Mesendoderm (in vitro differentiated cells): ENCODE results near the gene ATCAY.

Source experiments
- DNase-seq: peaks from one replicate; pipeline ENCODE4 v3.0.0; 2013
- H2AK5ac ChIP-seq: 2 replicates; pipeline ENCODE4 v1.6.1; 2013; ENCODE audit warnings: low read length, inconsistent platforms
- H2BK120ac ChIP-seq: 2 replicates; pipeline ENCODE4 v1.6.1; 2013; ENCODE audit warnings: low read depth, mild to moderate bottlenecking, low read length, moderate library complexity, mixed read lengths
- H2BK15ac ChIP-seq: replicated peaks from 2 replicates; pipeline ENCODE4 v1.6.1; 2013; ENCODE audit warnings: low read depth, mild to moderate bottlenecking, moderate library complexity
- H2BK5ac ChIP-seq: 2 replicates; pipeline ENCODE4 v1.6.1; 2013; ENCODE audit warnings: low read length, inconsistent platforms
- H3K18ac ChIP-seq: 2 replicates; pipeline ENCODE4 v1.6.1; 2013; ENCODE audit warnings: mild to moderate bottlenecking, low read length, mixed read lengths
- H3K23ac ChIP-seq: one replicate; pipeline ENCODE4 v1.6.1; 2013; ENCODE audit warnings: low read length
- H3K27ac ChIP-seq: 2 replicates; pipeline ENCODE4 v1.5.1; 2013; ENCODE audit warnings: low read depth, mild to moderate bottlenecking, inconsistent platforms, low read length, moderate library complexity
- H3K27me3 ChIP-seq: 2 replicates; pipeline ENCODE4 v1.6.1; 2013; ENCODE audit warnings: low read length, control low read depth, mild to moderate bottlenecking, inconsistent platforms; ENCODE audit not compliant: insufficient read depth, poor library complexity
- H3K36me3 ChIP-seq: 2 replicates; pipeline ENCODE4 v1.6.1; 2013; ENCODE audit warnings: low read length, inconsistent platforms; ENCODE audit not compliant: control insufficient read depth, insufficient read depth
- H3K4ac ChIP-seq: one replicate; pipeline ENCODE4 v1.6.1; 2013; ENCODE audit warnings: low read depth, mild to moderate bottlenecking, low read length, moderate library complexity
- H3K4me1 ChIP-seq: 2 replicates; pipeline ENCODE4 v1.6.1; 2013; ENCODE audit warnings: low read depth, low read length, inconsistent platforms; ENCODE audit not compliant: control insufficient read depth
- H3K4me2 ChIP-seq: 2 replicates; pipeline ENCODE4 v1.6.1; 2013; ENCODE audit warnings: low read length
- H3K4me3 ChIP-seq: 2 replicates; pipeline ENCODE4 v1.5.1; 2013; ENCODE audit warnings: mild to moderate bottlenecking, low read length
- H3K56ac ChIP-seq: one replicate; pipeline ENCODE4 v1.6.1; 2013; ENCODE audit warnings: low read length
- H3K79me1 ChIP-seq: 2 replicates; pipeline ENCODE4 v1.6.1; 2013; ENCODE audit warnings: low read length, inconsistent platforms
- H3K79me2 ChIP-seq: 2 replicates; pipeline ENCODE4 v1.6.1; 2013; ENCODE audit warnings: mild to moderate bottlenecking, low read length; ENCODE audit not compliant: control insufficient read depth, insufficient read depth
- H3K9ac ChIP-seq: 2 replicates; pipeline ENCODE4 v1.6.1; 2013; ENCODE audit warnings: low read length, inconsistent platforms
- H4K5ac ChIP-seq: one replicate; pipeline ENCODE4 v1.6.1; 2013; ENCODE audit warnings: low read length
- H4K8ac ChIP-seq: one replicate; pipeline ENCODE4 v1.6.1; 2013; ENCODE audit warnings: low read depth, mild to moderate bottlenecking, control low read depth, low read length, moderate library complexity
- WGBS: extraction: QIAGEN DNeasy Blood & Tissue Kit; methylation state at CpG from one replicate; pipeline ENCODE4 v1.1.7; 2013; ENCODE audit warnings: low lambda C conversion rate, missing lambda C conversion rate; ENCODE audit not compliant: insufficient coverage; ENCODE audit errors: extremely low coverage; 5-methylcytosine and 5-hydroxymethylcytosine counted together

ATCAY gene

DNA sequence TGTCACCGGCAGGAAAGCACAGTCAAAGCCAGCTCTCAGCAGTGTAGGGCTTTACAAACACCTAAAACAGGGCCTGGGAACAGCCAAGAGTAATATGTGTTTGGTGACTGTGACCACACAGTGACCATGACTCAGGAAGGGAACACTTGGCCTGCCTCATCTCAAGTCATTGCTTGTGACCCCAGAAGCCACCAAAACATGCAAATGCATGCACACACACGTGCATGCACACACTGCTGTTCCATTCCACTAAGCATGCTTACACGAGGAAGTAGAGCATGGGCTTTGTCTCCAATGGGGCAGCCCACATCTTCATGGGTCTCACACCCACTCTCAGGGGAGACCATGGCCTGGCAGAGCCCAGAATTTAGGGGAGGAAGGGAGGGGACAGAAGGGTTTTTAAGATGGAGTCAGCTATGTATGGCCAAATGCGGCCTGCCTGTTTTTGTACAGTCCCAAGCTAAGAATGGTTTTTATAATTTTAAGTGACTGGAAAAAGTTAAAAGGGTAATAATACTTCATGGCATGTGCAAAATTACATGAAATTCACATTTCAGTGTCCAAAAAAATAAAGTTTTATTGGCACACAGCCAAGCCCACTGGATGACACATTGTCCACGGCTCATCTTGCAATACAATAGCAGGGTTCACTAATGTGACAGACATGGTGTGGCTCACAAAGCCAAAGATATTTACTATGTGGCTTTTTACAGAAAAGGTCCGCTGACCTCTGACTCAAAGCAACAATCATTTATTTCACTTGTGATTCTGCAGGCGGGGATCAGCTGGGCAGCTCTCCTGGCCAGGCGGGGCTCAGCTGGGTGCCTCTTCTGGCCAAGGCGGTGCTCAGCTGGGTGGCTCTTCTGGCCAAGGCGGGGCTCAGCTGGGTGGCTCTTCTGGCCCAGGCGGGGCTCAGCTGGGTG lies 29.0 kb upstream of the ATCAY start:
- H3K9ac ChIP-seq = no peak overlapping the region
- no CpG with 5 or more reads among the region's 11 CpGs for WGBS

DNA sequence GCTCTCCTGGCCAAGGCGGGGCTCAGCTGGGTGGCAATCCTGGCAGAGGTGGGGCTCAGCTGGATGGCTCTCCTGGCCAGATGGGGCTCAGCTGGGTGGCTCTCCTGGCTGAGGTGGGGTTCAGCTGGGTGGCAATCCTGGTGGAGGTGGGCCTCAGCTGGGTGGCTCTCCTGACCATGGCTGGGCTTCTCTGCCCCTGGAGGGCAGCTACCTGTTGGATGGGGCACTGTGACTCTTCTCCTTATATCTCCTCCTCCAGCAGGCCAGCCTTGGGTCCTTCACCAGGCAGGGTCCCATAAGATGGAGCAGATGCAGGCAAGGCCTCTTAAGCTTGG lies 28.3 kb upstream of the ATCAY start:
- no peak overlapping the region for H3K27ac ChIP-seq
- no peaks in the 10 kb centered on the region for H3K36me3 ChIP-seq
- H3K4me1 ChIP-seq = no peaks in the 10 kb centered on the region
- H3K4me2 ChIP-seq = no peak overlapping the region
- DNase-seq = no peak
- H3K79me1 ChIP-seq = no peaks in the 10 kb centered on the region
- no peak overlapping the region for H4K5ac ChIP-seq
- H2BK5ac ChIP-seq = no peak overlapping the region
- H2AK5ac ChIP-seq = no peak overlapping the region
- H3K23ac ChIP-seq = no peak overlapping the region
- no peaks in the 10 kb centered on the region for H3K79me2 ChIP-seq
- H2BK15ac ChIP-seq = no peak overlapping the region
- no peak overlapping the region for H3K9ac ChIP-seq
- no peak overlapping the region for H3K4ac ChIP-seq
- no CpG with 5 or more reads among the region's 1 CpG for WGBS
- H3K56ac ChIP-seq = no peak overlapping the region
- H3K27me3 ChIP-seq = no peaks in the 10 kb centered on the region
- no peak overlapping the region for H2BK120ac ChIP-seq
- no peak overlapping the region for H3K4me3 ChIP-seq
- no peak overlapping the region for H4K8ac ChIP-seq
- no peak overlapping the region for H3K18ac ChIP-seq

More for the DNA sequence above, 29.0 kb upstream of the ATCAY start:
- no peaks in the 10 kb centered on the region for H3K79me1 ChIP-seq
- no peak overlapping the region for H2AK5ac ChIP-seq
- H2BK15ac ChIP-seq = no peak overlapping the region
- no peak overlapping the region for H3K18ac ChIP-seq
- H3K4ac ChIP-seq = no peak overlapping the region
- H3K4me2 ChIP-seq = no peak overlapping the region
- no peaks in the 10 kb centered on the region for H3K4me1 ChIP-seq
- no peak overlapping the region for H3K23ac ChIP-seq
- no peak overlapping the region for H3K27ac ChIP-seq
- no peaks in the 10 kb centered on the region for H3K27me3 ChIP-seq
- no peak overlapping the region for H3K4me3 ChIP-seq
- no peak overlapping the region for H2BK120ac ChIP-seq
- H3K56ac ChIP-seq = no peak overlapping the region
- DNase-seq = no peak
- H3K79me2 ChIP-seq = no peaks in the 10 kb centered on the region
- H2BK5ac ChIP-seq = no peak overlapping the region
- H4K5ac ChIP-seq = no peak overlapping the region
- no peaks in the 10 kb centered on the region for H3K36me3 ChIP-seq
- H4K8ac ChIP-seq = no peak overlapping the region

DNA sequence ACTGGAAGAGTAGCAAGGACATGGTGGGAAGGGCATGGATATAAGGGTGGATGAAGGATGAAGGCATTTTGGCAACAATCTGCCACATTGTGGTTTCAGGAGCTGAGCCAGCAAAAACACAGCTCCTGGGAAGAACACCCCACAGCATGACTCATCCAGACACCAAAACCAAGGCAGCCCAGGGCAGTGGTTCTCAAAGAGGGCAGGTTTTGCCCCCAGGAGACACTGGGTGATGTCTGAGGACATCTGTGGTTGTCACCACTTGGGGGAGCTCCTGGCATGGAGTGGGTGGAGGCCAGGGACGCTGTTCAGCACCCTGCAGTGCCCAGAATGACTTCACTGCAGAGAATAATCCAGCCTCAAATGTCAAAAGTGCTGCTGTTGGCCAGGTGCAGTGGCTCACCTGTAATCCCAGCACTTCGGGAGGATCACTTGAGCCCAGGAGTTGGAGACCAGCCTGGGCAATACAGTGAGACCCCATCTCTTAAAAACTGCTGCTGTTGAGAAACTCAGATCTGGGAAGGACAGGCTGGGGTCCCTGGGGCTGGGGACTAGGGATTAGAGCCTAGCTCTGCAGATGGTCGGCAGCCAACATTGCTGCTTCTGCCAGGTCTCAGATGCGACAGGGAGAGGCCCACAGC lies 27.8 kb upstream of the ATCAY start:
- Histone ChIP-seq H3K9ac (no peak overlapping the region), H3K27ac (no peak overlapping the region), H2BK15ac (no peak overlapping the region), H3K36me3 (no peaks in the 10 kb centered on the region), H3K79me1 (no peaks in the 10 kb centered on the region), H3K4me1 (no peaks in the 10 kb centered on the region), H3K4ac (no peak overlapping the region), H3K4me2 (no peak overlapping the region), H4K5ac (no peak overlapping the region), H3K4me3 (no peak overlapping the region), H3K27me3 (no peaks in the 10 kb centered on the region), H2AK5ac (no peak overlapping the region), H2BK5ac (no peak overlapping the region), H3K18ac (no peak overlapping the region), H3K56ac (no peak overlapping the region), H2BK120ac (no peak overlapping the region), H3K79me2 (no peaks in the 10 kb centered on the region), H3K23ac (no peak overlapping the region), H4K8ac (no peak overlapping the region)
- DNase-seq = peak; percentile 74
- WGBS = no CpG with 5 or more reads among the region's 4 CpGs

DNA sequence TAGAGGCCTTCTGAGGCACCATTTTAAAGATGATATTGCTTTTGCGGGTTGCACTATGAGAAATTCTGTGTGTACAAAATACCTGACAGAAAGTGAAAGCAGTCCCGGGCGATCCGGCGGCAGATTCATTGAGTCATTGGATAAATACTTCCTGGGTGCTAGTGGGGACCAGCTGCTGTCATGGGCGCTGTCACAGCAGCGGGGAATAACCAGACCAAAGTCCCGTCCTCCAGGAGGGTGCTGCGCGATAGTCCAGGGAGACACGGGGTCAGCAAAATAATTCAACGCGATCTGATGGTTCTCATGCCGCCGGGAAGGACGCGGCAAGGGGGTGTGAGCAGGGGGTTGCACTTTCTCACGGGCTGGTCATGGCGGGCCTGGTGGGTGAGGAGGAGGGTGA lies 25.2 kb upstream of the ATCAY start:
- no peaks in the 10 kb centered on the region for H3K27me3 ChIP-seq
- no peak overlapping the region for H2BK5ac ChIP-seq
- no peaks in the 10 kb centered on the region for H3K4me1 ChIP-seq
- H3K56ac ChIP-seq = no peak overlapping the region
- H2BK15ac ChIP-seq = no peak overlapping the region
- no peak for DNase-seq
- no peak overlapping the region for H3K27ac ChIP-seq
- H3K36me3 ChIP-seq = no peaks in the 10 kb centered on the region
- H3K23ac ChIP-seq = peak overlapping the region; percentile 66
- H3K4ac ChIP-seq = no peak overlapping the region
- H3K79me2 ChIP-seq = no peaks in the 10 kb centered on the region
- H3K4me2 ChIP-seq = no peak overlapping the region
- H3K18ac ChIP-seq = no peak overlapping the region
- H3K9ac ChIP-seq = no peak overlapping the region
- WGBS = no CpG with 5 or more reads among the region's 19 CpGs
- no peaks in the 10 kb centered on the region for H3K79me1 ChIP-seq
- no peak overlapping the region for H2AK5ac ChIP-seq
- no peak overlapping the region for H3K4me3 ChIP-seq
- H4K8ac ChIP-seq = no peak overlapping the region
- no peak overlapping the region for H2BK120ac ChIP-seq
- H4K5ac ChIP-seq = no peak overlapping the region

DNA sequence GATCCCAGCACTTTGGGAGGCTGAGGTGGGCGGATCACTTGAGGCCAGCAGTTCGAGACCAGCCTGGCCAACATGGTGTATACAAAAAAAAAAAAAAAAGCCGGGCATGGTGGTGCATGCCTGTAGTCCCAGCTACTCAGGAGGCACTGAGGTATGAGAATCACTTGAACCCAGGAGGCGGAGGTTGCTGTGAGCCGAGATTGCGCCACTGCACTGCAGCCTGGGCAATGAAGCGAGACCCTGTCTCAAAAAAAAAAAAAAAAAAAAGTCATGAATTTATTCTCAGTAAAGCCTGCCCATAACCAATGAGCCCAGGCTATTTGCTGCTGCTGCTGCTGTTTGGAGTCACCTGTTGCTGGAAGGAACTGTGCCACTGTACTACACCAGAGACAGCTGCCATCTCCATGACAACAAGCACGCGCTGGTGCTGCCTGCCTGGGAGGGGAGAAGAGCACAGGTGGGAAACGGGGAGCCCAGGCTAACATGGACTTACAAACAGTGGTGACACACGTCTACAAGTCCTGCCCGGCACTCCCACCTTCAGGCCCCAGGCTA lies 23.0 kb upstream of the ATCAY start:
- DNase-seq = no peak
- no peak overlapping the region for H2BK120ac ChIP-seq
- no peak overlapping the region for H3K4ac ChIP-seq
- no peak overlapping the region for H3K23ac ChIP-seq
- H3K79me2 ChIP-seq = no peaks in the 10 kb centered on the region
- no peak overlapping the region for H2AK5ac ChIP-seq
- H3K27ac ChIP-seq = no peak overlapping the region
- no peaks in the 10 kb centered on the region for H3K4me1 ChIP-seq
- no peaks in the 10 kb centered on the region for H3K36me3 ChIP-seq
- H3K4me2 ChIP-seq = no peak overlapping the region
- no peak overlapping the region for H2BK5ac ChIP-seq
- H3K79me1 ChIP-seq = no peaks in the 10 kb centered on the region
- no peak overlapping the region for H3K4me3 ChIP-seq
- no CpG with 5 or more reads among the region's 12 CpGs for WGBS
- no peak overlapping the region for H4K5ac ChIP-seq
- H4K8ac ChIP-seq = no peak overlapping the region
- no peak overlapping the region for H3K9ac ChIP-seq
- no peaks in the 10 kb centered on the region for H3K27me3 ChIP-seq
- no peak overlapping the region for H3K56ac ChIP-seq
- H2BK15ac ChIP-seq = no peak overlapping the region
- H3K18ac ChIP-seq = no peak overlapping the region
